ENCODE results near the gene PRR29.

PRR29 gene

DNA sequence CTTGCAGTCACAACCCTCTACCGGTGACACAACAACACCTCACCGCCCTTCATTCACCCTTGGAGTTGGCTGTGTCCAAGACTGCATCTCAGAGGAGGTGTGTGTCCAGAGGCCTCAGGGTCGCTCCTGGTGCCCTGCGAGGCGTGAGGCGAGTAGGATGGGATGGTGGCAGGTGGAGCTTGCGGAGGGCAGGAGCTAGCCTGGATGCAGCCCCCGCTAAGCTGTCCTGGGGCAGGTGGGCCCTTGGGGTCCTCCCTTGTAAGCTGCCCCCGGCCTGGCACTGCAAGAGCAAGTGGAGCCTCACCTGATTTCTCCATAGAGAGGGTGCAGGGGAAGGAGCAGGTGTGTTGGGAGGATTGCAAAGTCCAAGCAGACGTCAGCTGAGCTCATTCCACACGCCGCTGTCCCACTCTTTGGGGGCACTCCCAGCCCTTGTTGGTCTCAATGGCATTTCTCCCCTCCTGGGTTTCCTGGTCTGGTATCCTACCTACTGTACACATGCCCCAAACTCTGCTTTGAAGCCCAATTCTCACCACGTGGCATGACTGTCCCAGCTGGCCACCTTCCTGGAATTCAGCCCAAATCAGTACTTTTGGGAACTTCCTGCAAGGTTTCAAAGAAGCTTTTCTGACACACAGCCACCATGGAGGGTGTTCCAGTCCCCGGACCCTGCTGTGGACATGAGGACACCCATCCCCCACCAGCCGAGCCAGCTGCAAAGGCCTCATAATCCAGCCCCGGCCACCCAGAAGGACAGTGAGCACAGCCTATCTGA lies 40.4 kb downstream of the PRR29 start:
- no peak overlapping the region for H3K27ac ChIP-seq
- no peak for DNase-seq (ENCODE audit: low read depth, low spot score)

DNA sequence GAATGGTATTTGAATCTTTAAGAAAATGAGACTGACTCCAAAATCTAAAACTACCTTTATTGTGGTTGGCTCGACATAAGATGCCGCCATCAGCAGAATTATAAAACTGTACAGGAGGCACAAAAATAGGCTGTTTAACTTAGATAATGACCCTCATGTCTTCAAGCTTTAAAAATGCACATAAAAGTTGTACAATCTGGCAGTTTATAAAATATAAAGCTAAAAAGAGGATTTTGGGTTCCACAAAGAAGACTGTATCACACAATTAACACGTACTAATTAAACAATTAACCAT lies 40.9 kb downstream of the PRR29 start:
- DNase-seq (ENCODE audit: low read depth, low spot score) = no peak
- H3K27ac ChIP-seq = no peak overlapping the region

DNA sequence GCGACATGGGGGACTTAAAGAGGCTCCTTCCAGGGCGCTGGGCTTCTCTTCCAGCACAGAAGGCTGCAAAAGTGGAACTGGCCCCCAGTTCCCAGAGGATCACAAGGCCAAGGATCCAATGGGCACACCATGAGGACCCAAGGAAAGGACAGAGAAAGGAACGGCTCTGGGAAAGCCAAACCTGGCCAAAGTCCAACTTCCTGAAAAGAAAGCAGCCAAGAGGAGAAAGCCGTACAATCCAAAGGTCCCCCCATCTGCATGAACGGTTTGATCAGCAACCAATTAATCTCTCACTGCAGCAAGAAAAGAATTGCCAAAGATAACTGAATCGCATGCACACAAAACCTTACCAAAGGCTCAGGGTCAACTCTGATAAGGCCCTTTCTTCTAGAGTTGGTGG lies 42.1 kb downstream of the PRR29 start:
- DNase-seq (ENCODE audit: low read depth, low spot score) = no peak
- H3K27ac ChIP-seq = no peak overlapping the region

DNA sequence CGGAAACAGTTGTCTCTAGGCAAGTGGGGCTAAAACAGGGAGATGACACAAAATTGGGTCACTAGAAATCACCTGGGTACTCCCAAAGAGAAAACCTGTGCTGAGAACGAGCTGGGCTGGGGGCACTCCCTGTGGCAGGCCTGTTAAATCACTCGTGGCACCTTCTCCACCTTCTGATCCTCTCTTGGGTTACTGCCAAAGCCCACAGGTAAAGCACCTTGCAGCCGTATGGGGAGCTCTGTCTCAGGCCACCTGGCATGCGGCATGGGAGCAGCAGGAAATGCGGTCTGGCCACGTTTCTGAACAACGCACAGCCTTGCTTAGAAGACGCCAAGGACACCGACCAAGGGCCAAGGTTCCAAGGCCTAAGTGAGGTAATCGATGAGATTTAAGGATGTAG lies 43.8 kb downstream of the PRR29 start:
- no peak overlapping the region for H3K27ac ChIP-seq
- no peak for DNase-seq (ENCODE audit: low read depth, low spot score)

DNA sequence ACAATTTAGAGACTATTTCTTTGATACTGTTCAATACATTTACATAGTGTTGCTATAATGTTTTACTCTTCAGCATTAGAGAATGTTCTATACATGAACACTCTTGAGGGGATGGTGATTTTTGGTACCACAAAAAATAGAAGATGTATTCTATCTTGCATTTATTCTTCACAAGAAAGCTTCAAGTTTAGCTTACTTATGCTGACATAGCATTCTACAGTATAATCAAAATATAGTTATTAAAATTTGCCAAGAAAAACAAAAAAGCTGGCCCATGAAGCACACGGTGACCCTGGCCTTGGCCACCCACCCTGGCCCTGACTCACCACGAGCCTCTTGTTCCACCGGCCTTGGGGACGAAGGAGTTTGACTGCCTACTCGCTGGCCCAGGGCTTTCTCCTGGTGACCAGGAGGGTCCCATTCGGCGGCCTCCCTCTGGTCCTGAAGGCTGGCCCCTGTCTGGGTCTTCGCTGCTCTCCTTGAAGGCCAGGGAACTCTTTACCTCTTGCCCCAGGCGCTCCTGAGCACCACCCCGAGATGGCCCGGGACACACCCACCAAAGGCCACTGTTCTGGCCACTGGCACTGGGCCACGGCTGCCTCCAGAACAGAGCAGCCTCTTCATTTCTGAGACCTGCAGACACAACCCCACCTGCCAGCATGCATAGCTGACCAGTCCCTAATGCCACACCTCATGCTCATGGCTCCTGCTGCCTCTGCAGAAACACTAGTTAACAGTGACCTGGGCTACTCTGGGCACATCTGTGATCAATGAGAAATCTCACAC lies 44.7 kb downstream of the PRR29 start:
- H3K27ac ChIP-seq = no peak overlapping the region
- DNase-seq (ENCODE audit: low read depth, low spot score) = no peak

DNA sequence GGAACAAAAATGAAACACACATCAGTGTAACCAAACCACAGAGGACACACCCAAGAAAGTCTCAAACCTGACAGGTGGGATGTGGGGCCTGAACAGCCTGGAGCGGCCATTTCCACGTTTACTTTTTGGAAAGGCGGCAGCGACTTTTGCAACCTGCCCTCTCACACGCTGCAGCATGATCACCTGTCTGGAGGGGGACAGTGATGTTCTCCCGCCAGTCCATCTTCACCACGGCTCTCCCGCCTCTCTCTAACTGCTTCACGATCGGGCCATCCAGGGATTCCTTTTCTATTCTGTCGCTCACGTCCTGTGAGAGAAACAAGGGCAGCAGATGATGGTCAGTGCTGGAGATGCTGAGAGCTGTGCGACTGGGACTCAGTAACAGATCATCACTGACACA lies 47.0 kb downstream of the PRR29 start:
- DNase-seq (ENCODE audit: low read depth, low spot score) = no peak
- H3K27ac ChIP-seq = no peak overlapping the region

DNA sequence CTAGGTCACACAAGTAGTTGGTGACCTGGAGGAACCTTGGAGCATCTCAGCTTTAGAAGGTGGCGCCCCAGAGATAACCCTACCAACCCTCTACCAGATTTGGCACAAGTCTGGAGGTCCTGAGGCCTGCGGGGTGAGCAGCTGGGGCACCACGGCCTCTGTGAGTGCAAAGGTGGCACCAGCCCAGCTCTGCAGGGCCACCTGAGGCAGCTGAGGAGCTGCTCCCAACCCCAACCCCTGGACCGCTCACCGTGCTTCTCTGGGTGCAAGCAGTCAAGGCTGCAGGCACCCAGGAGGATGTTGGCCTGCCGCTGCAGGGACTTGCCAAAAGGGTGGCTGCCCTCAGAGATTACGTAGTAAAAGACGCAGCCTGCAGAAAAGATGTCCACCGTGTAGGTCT lies 50.7 kb downstream of the PRR29 start:
- DNase-seq (ENCODE audit: low read depth, low spot score) = no peak
- H3K27ac ChIP-seq = no peak overlapping the region

DNA sequence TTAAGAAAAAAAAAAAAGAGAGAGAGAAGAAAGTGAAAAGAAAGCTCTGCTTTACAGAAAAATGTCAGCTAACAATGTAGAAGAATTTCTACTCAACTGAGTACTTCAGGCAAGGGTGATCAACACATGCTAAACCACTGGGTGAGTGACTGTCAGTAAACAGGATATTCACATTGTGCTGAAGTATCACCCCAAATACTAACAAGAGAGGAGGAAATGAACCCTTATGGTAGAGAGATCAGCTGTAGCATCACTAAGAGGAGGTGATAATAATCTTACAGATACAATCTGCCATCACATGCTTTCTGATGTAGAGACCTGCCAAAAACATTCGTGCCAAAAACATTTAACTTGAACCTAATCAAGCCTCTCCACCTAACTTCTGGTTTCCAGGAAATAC lies 53.0 kb downstream of the PRR29 start:
- H3K27ac ChIP-seq = no peak overlapping the region
- no peak for DNase-seq (ENCODE audit: low read depth, low spot score)

DNA sequence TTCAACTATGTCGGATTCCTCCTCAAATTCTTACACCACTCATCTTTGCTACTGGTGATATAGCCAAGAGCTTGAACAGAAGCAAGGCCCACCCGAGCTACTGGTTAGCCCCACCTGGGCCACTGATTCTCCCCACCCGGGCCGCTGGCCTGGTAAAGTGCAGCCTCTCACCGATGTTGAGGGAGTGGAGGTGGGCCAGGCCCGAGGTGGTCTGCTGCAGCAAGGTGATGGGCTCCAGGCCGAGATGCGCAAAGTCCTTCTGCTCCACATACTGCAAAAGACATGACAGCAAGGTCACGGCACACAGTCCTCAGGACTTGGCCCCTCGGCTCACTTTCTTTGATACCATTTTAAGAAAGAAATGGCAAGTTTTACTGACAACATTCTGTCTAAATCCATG lies 55.0 kb downstream of the PRR29 start:
- no peak overlapping the region for H3K27ac ChIP-seq
- no peak for DNase-seq (ENCODE audit: low read depth, low spot score)
